SK-N-SH treated with all-trans-retinoic acid at 6 μM for 48 hours (cell line): ENCODE measurements around the gene B3GALT5.

ENCODE experiments used
- BACH2 ChIP-seq: fragments of 250-450 bp; sonication (Bioruptor Pico); IDR thresholded peaks from 2 replicates; pipeline ENCODE4 v1.9.0; 2021; ENCODE audit warnings: mild to moderate bottlenecking, borderline replicate concordance
- CREB5 ChIP-seq: fragments of 250-450 bp; sonication (Bioruptor Pico); IDR thresholded peaks from 2 replicates; pipeline ENCODE4 v1.5.1; 2020; ENCODE audit warnings: low read depth, mild to moderate bottlenecking, moderate library complexity
- CSDC2 ChIP-seq: fragments of 250-450 bp; sonication (Bioruptor Pico); IDR thresholded peaks from 2 replicates; pipeline ENCODE4 v1.5.0; 2020; ENCODE audit warnings: mild to moderate bottlenecking, moderate library complexity
- OSR1 ChIP-seq: fragments of 250-450 bp; sonication (Bioruptor Pico); IDR thresholded peaks from 2 replicates; pipeline ENCODE4 v1.8.0; 2022; ENCODE audit warnings: moderate library complexity, mild to moderate bottlenecking, inconsistent platforms
- PPARA ChIP-seq: fragments of 250-450 bp; sonication (Bioruptor Pico); IDR thresholded peaks from 2 replicates; pipeline ENCODE4 v1.5.0; 2020; ENCODE audit warnings: mild to moderate bottlenecking, borderline replicate concordance
- RARB ChIP-seq: fragments of 250-450 bp; sonication (Bioruptor Pico); IDR thresholded peaks from 2 replicates; pipeline ENCODE4 v1.8.0; 2021; ENCODE audit warnings: mild to moderate bottlenecking, moderate library complexity
- SNAI2 ChIP-seq: fragments of 250-450 bp; sonication (Bioruptor Pico); IDR thresholded peaks from 2 replicates; pipeline ENCODE4 v1.5.0; 2020; ENCODE audit warnings: mild to moderate bottlenecking, moderate library complexity
- TOX ChIP-seq: fragments of 250-450 bp; sonication (Bioruptor Pico); IDR thresholded peaks from 2 replicates; pipeline ENCODE4 v1.8.0; 2021; ENCODE audit warnings: mild to moderate bottlenecking, moderate library complexity, borderline replicate concordance
- ZFP30 ChIP-seq: fragments of 450-650 bp; formaldehyde crosslinking; IDR thresholded peaks from 2 replicates; pipeline ENCODE4 v1.5.0; 2022; ENCODE audit warnings: mild to moderate bottlenecking, moderate library complexity
- ZNF565 ChIP-seq: fragments of 450-650 bp; formaldehyde crosslinking; conservative IDR thresholded peaks from 2 replicates; pipeline ENCODE4 v1.5.0; 2020; ENCODE audit warnings: low read depth, mild to moderate bottlenecking, moderate library complexity
- ZNF70 ChIP-seq: fragments of 450-650 bp; formaldehyde crosslinking; IDR thresholded peaks from 2 replicates; pipeline ENCODE4 v1.5.0; 2020; ENCODE audit warnings: mild to moderate bottlenecking, moderate library complexity
- TF ChIP-seq, protein P1 (sequence below): fragments of 250-450 bp; sonication (Bioruptor Pico); IDR thresholded peaks from 2 replicates; pipeline ENCODE4 v1.8.0; 2020; ENCODE audit warnings: mild to moderate bottlenecking, moderate library complexity, borderline replicate concordance

GRCh38 chr21:39712976-39713375 lies 100.2 kb downstream of the B3GALT5 start:
- TF ChIP-seq, protein P1, sequence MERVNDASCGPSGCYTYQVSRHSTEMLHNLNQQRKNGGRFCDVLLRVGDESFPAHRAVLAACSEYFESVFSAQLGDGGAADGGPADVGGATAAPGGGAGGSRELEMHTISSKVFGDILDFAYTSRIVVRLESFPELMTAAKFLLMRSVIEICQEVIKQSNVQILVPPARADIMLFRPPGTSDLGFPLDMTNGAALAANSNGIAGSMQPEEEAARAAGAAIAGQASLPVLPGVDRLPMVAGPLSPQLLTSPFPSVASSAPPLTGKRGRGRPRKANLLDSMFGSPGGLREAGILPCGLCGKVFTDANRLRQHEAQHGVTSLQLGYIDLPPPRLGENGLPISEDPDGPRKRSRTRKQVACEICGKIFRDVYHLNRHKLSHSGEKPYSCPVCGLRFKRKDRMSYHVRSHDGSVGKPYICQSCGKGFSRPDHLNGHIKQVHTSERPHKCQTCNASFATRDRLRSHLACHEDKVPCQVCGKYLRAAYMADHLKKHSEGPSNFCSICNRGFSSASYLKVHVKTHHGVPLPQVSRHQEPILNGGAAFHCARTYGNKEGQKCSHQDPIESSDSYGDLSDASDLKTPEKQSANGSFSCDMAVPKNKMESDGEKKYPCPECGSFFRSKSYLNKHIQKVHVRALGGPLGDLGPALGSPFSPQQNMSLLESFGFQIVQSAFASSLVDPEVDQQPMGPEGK = no peak
- no peak for TF ChIP-seq ZNF70
- TF ChIP-seq CREB5 (CRISPR knock-in tag) = no peak
- TF ChIP-seq ZFP30 (CRISPR knock-in tag) = no peak
- TF ChIP-seq OSR1 (CRISPR knock-in tag) = no peak
- no peak for TF ChIP-seq TOX (CRISPR knock-in tag)
- TF ChIP-seq RARB = no peak
- no peak for TF ChIP-seq PPARA (CRISPR knock-in tag)
- TF ChIP-seq ZNF565 = no peak
- TF ChIP-seq BACH2 (CRISPR knock-in tag) = no peak
- no peak for TF ChIP-seq SNAI2 (CRISPR knock-in tag)
- no peak for TF ChIP-seq CSDC2 (CRISPR knock-in tag)
